Endothelial cell of umbilical vein (primary cell): Measurements from ENCODE around the gene TSPAN9. TPM values are rescaled to one million over a fixed set of nuclear protein-coding genes. Genes with fewer than 3 reads are reported as not detected.

Source experiments
- BruUV-seq: library from RNA; stranded (reverse); fragments of 400-500 nt; replicated peaks from 2 replicates; lab custom pipeline; 2021; lab: Mats Ljungman, UMichigan
- CTCF ChIA-PET: fragments of 300-600, 350-600 bp; sonication (Branson Sonifier 250); formaldehyde crosslinking; loops from one replicate; lab custom pipeline; 2021; ENCODE audit warnings: antibody characterized with exemption, inconsistent platforms; lab: Charles Lee
- POLR2A ChIA-PET: fragments of 300-600, 350-600 bp; sonication (Branson Sonifier 250); formaldehyde crosslinking; loops from one replicate; lab custom pipeline; 2021; ENCODE audit warnings: antibody characterized with exemption, inconsistent platforms; lab: Charles Lee
- DNase-seq: peaks from one replicate; pipeline ENCODE4 v3.0.0-alpha.2; 2011; ENCODE audit warnings: low read depth, low spot score
- FAIRE-seq: peaks from 2 replicates; lab custom pipeline; 2011; peaks lifted over from hg19 to GRCh38; lab: Jason Lieb, UNC
- H2AFZ ChIP-seq: 2 replicates; pipeline ENCODE4 v1.6.0; 2012; ENCODE audit warnings: low read depth, low read length, control low read depth, inconsistent platforms
- H3K27ac ChIP-seq: 2 replicates; pipeline ENCODE4 v1.5.1; 2011; ENCODE audit warnings: low read depth, mild to moderate bottlenecking, control low read depth, low read length, moderate library complexity; ENCODE audit not compliant: insufficient read depth
- H3K27me3 ChIP-seq, 2 experiments: 2 replicates each; pipeline versions ENCODE4 v1.6.0 to v1.6.1; 2011; ENCODE audit warnings: low read length in 2 of 2, mixed read lengths in 1 of 2; ENCODE audit not compliant: control insufficient read depth in 2 of 2, insufficient read depth in 2 of 2
- H3K36me3 ChIP-seq, 2 experiments: 2 replicates in 1 of 2; 3 replicates in 1 of 2; pipeline ENCODE4 v1.5.1; 2011; ENCODE audit warnings: low read length in 2 of 2, mild to moderate bottlenecking in 1 of 2, moderate library complexity in 1 of 2; ENCODE audit not compliant: control insufficient read depth in 2 of 2, insufficient read depth in 2 of 2; ENCODE audit errors: extremely low read depth in 1 of 2
- H3K4me1 ChIP-seq: 3 replicates; pipeline ENCODE4 v1.5.1; 2011; ENCODE audit warnings: mild to moderate bottlenecking, low read length; ENCODE audit not compliant: control insufficient read depth, insufficient read depth; ENCODE audit errors: extremely low read depth
- H3K4me2 ChIP-seq: 2 replicates; pipeline ENCODE4 v1.6.1; 2011; ENCODE audit warnings: low read length, control low read depth, mixed read lengths; ENCODE audit not compliant: insufficient read depth
- H3K4me3 ChIP-seq, 3 experiments: fragments of 200-600 bp in 1 of 3; sonication (generic), shearing (Covaris generic) in 1 of 3; replicated peaks in 1 of 3; 2 replicates each; pipeline ENCODE4 v1.5.1; 2011 to 2016; ENCODE audit warnings: control low read depth in 3 of 3, low read length in 3 of 3, mild to moderate bottlenecking in 2 of 3, inconsistent platforms in 1 of 3, low read depth in 1 of 3, moderate library complexity in 1 of 3; ENCODE audit not compliant: insufficient read depth in 1 of 3
- H3K79me2 ChIP-seq: 2 replicates; pipeline ENCODE4 v1.6.0; 2012; ENCODE audit warnings: low read length, inconsistent platforms; ENCODE audit not compliant: control insufficient read depth, insufficient read depth
- H3K9ac ChIP-seq: replicated peaks from 2 replicates; pipeline ENCODE3; 2011; ENCODE audit warnings: low read length, control low read depth; ENCODE audit not compliant: insufficient read depth; ENCODE audit errors: extremely low read depth
- H3K9me1 ChIP-seq: replicated peaks from 3 replicates; pipeline ENCODE4 v1.6.0; 2011; ENCODE audit warnings: mild to moderate bottlenecking, low read length; ENCODE audit not compliant: control insufficient read depth, insufficient read depth; ENCODE audit errors: extremely low read depth
- H3K9me3 ChIP-seq: replicated peaks from 2 replicates; pipeline ENCODE4 v1.5.1; 2012; ENCODE audit warnings: low read length, inconsistent platforms; ENCODE audit not compliant: control insufficient read depth, insufficient read depth
- H4K20me1 ChIP-seq: replicated peaks from 2 replicates; pipeline ENCODE3; 2011; ENCODE audit warnings: mild to moderate bottlenecking, low read length; ENCODE audit not compliant: control insufficient read depth, insufficient read depth; ENCODE audit errors: extremely low read depth
- EZH2 ChIP-seq: IDR thresholded peaks from 2 replicates; pipeline ENCODE4 v1.6.1; 2012; ENCODE audit warnings: borderline replicate concordance, low read depth, mild to moderate bottlenecking, moderate library complexity, low read length, inconsistent platforms; ENCODE audit not compliant: severe bottlenecking
- FOS ChIP-seq: IDR thresholded peaks from 2 replicates; pipeline ENCODE4 v1.6.1; 2011; ENCODE audit warnings: mild to moderate bottlenecking, low read length, moderate library complexity, borderline replicate concordance; ENCODE audit not compliant: insufficient read depth
- GATA2 ChIP-seq: IDR thresholded peaks from 2 replicates; pipeline ENCODE4 v1.7.0; 2011; ENCODE audit warnings: low read depth, mild to moderate bottlenecking, moderate library complexity, mixed read lengths, low read length; ENCODE audit not compliant: insufficient read length, insufficient read depth
- JUN ChIP-seq: IDR thresholded peaks from 2 replicates; pipeline ENCODE4 v1.6.1; 2011; ENCODE audit warnings: borderline replicate concordance, low read depth; ENCODE audit not compliant: insufficient read length, insufficient read depth
- MYC ChIP-seq: IDR thresholded peaks from one replicate; pipeline ENCODE4 v1.6.1; 2011; ENCODE audit warnings: mild to moderate bottlenecking, low read depth, low read length
- dilution Hi-C: fragments of 300-500 bp; cut with MboI; formaldehyde crosslinking; loops from one replicate; pipeline ENCODE4 v1.15.0; 2019; ENCODE audit warnings: low sequenced_read_pairs; ENCODE audit not compliant: extremely low pct_ligation_motif_present
- intact Hi-C: fragments of 100-400 bp; cut with micrococcal nuclease; formaldehyde crosslinking; loops from one replicate; pipeline ENCODE4 v1.10.0; 2022
- polyA plus RNA-seq, 4 experiments: library from polyadenylated mRNA; depleted of rRNA in 3 of 4; stranded (reverse) in 3 of 4; unstranded in 1 of 4; fragments of >200 nt; gene quantifications; 2 replicates each; pipeline versions ENCODE4 v1.2.1 to v1.2.3, GENCODE V29; 2011 to 2012; ENCODE audit warnings: missing spikeins in 1 of 4
- total RNA-seq: library from RNA; stranded (reverse); gene quantifications from 2 replicates; pipeline ENCODE4 v1.2.3, GENCODE V29; 2021
- TF ChIP-seq, protein P1 (sequence below), 2 donors: IDR thresholded peaks; 1 replicate in 1 of 2; 2 replicates in 1 of 2; pipeline ENCODE4 v1.5.1; 2011; ENCODE audit warnings: low read length in 2 of 2, mild to moderate bottlenecking in 2 of 2, moderate library complexity in 2 of 2, control low read depth in 1 of 2, inconsistent platforms in 1 of 2, low read depth in 1 of 2; ENCODE audit not compliant: insufficient read depth in 1 of 2; ENCODE audit errors: extremely low read depth in 1 of 2
- TF ChIP-seq, protein P2 (sequence below): IDR thresholded peaks from 2 replicates; pipeline ENCODE4 v1.6.1; 2011; ENCODE audit not compliant: insufficient read depth, insufficient read length

TSPAN9 gene
- total and polyA plus RNA-seq, 2 donors (not counting 3 experiments of a cell fraction or from before 2014, with no cell fraction given), result 43.3 to 66.8 TPM

DNA sequence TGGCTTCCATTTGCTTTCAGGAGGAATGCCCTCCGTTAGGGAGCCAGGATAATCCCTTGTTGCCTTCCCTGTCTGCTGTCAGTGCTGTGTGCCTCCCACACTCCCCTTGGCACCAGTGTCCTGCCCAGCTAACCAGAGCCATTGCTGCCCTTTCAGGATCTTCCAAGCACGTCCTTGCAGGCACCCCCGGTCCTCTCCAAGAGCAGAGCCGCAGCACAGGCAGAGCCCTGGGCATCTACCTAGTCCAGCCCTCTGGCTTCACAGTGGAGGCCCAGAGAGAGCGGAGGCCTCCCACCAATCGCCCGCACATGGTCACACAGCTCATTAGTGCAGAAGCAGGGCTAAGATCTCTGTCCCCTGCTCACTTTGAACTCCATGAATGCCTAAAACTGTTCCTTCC is 39.0 kb upstream of the TSPAN9 start:
- no peak for FAIRE-seq

DNA sequence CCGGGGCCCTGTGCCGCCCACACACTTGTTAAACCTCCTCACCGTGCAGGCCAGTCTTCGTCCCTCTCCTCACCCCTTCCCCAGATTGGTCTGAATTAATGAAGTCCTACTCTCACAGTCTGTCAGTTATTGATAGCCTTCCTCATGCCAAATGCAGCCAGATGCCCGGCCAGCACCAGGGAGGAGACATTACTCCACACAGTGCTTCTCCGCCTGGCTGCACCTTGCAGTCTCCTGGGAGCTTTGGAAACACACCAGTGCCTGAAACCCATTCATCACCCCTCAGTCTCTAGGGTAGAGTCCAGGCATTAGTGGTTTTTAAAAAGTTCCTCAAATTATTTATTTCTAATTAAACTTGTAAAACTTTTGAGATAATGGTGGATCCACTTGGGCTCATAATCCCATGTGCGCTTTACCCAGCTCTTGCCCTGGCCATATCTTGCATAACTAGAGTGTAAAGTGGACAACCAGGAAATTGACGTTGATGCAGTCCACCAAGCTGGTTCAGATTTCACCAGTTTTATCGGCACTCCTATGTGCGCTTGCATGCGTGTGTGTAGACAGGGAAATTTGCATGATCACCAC is 38.2 kb upstream of the TSPAN9 start:
- no TSS peak for BruUV-seq
- peaks cover 0 to 12% of the 10 kb centered on the region in 2 experiments for H3K36me3 ChIP-seq
- H3K9ac ChIP-seq, result no peak overlapping the region
- ChIA-PET POLR2A (interaction anchor here (0.6 kb wide), 1 partner anchor 14 kb away, joined by 3 read pairs; no protein-coding TSS in a partner anchor), CTCF (no interaction called here)
- no peaks in the 10 kb centered on the region for H3K79me2 ChIP-seq
- FAIRE-seq, result no peak
- TF ChIP-seq JUN, result no peak
- TF ChIP-seq, protein P1, sequence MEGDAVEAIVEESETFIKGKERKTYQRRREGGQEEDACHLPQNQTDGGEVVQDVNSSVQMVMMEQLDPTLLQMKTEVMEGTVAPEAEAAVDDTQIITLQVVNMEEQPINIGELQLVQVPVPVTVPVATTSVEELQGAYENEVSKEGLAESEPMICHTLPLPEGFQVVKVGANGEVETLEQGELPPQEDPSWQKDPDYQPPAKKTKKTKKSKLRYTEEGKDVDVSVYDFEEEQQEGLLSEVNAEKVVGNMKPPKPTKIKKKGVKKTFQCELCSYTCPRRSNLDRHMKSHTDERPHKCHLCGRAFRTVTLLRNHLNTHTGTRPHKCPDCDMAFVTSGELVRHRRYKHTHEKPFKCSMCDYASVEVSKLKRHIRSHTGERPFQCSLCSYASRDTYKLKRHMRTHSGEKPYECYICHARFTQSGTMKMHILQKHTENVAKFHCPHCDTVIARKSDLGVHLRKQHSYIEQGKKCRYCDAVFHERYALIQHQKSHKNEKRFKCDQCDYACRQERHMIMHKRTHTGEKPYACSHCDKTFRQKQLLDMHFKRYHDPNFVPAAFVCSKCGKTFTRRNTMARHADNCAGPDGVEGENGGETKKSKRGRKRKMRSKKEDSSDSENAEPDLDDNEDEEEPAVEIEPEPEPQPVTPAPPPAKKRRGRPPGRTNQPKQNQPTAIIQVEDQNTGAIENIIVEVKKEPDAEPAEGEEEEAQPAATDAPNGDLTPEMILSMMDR (IDR thresholded peaks at IDR 0.05; ENCODE audit: extremely low read depth in 1 of 2, insufficient read depth in 1 of 2, low read depth in 1 of 2, low read length in 2 of 2), result no peak
- TF ChIP-seq FOS, result no peak
- no peak for TF ChIP-seq MYC
- TF ChIP-seq EZH2, result no peak
- TF ChIP-seq, protein P2, sequence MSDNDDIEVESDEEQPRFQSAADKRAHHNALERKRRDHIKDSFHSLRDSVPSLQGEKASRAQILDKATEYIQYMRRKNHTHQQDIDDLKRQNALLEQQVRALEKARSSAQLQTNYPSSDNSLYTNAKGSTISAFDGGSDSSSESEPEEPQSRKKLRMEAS, result no peak
- no peak for TF ChIP-seq GATA2
- no peak overlapping the region for H3K4me2 ChIP-seq
- dilution Hi-C loops (no loop called here), intact Hi-C loops (no loop called here)
- H3K27ac ChIP-seq, result no peak overlapping the region
- H3K9me3 ChIP-seq, result no peaks in the 10 kb centered on the region
- H3K27me3 ChIP-seq, result no peaks in the 10 kb centered on the region
- DNase-seq, result no peak
- no peaks in the 10 kb centered on the region for H3K9me1 ChIP-seq
- H4K20me1 ChIP-seq, result no peaks in the 10 kb centered on the region
- peaks cover under 1% of the 10 kb centered on the region for H3K4me1 ChIP-seq
- H3K4me3 ChIP-seq, result no peak overlapping the region
- no peak overlapping the region for H2AFZ ChIP-seq

More for the DNA sequence above, 39.0 kb upstream of the TSPAN9 start:
- Histone ChIP-seq H3K27ac (no peak overlapping the region), H3K36me3 (peaks cover 0 to 12% of the 10 kb centered on the region in 2 experiments), H3K4me3 (no peak overlapping the region), H3K27me3 (no peaks in the 10 kb centered on the region), H3K9me3 (no peaks in the 10 kb centered on the region), H3K9ac (no peak overlapping the region), H3K9me1 (no peaks in the 10 kb centered on the region), H3K4me1 (peaks cover 9% of the 10 kb centered on the region), H3K79me2 (no peaks in the 10 kb centered on the region), H3K4me2 (no peak overlapping the region), H4K20me1 (no peaks in the 10 kb centered on the region), H2AFZ (no peak overlapping the region)
- BruUV-seq, result no TSS peak
- no peak for TF ChIP-seq EZH2
- no peak for TF ChIP-seq FOS
- TF ChIP-seq JUN, result no peak
- dilution Hi-C loops, result no loop called here
- ChIA-PET POLR2A (no interaction called here), CTCF (interaction anchor here (1.5 kb wide), 1 partner anchor 153 kb away, joined by 6 read pairs; no protein-coding TSS in a partner anchor)
- intact Hi-C loops, result no loop called here
- no peak for DNase-seq
